ENCODE results near the gene PPM1B.

DNA sequence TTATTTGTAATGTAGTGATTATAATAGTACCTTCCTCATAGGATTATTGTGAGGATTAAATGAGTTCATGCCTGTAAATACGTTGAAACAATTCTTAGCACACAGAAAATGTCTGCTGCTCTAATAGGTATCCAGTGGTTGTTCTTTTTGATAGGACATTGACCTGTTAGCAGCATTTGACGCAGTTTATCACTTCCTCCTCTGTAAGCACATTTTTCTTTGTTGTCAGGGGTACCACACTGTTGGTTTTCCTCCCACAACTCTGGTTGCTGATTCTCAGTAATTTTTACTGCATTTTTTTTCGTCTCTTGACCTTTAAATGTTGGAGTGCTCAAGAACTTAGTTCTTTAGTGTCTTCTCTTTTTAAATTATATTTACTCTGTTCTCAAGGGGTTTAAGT is 15.4 kb downstream of the PPM1B start:
- TF ChIP-seq SP1 (IDR thresholded peaks at IDR 0.05; ENCODE audit: low read depth, low read length) (no peak), CTCF (IDR thresholded peaks at IDR 0.05; ENCODE audit: control extremely low read depth in 1 of 3, insufficient read depth in 1 of 3, low read depth in 1 of 3, low read length in 3 of 3) (no peak), EZH2 (IDR thresholded peaks at IDR 0.05; ENCODE audit: low read depth, low read length, severe bottlenecking) (no peak), ZNF274 (IDR thresholded peaks at IDR 0.05; ENCODE audit: borderline replicate concordance, extremely low read depth, low read length) (no peak), POLR2AphosphoS5 (IDR thresholded peaks at IDR 0.05; ENCODE audit: low read depth, low read length) (no peak), RFX5 (IDR thresholded peaks at IDR 0.05; ENCODE audit: borderline replicate concordance, low read depth, low read length) (no peak), RAD21 (IDR thresholded peaks at IDR 0.05 in 1 of 2, conservative IDR thresholded peaks at IDR 0.05 in 1 of 2; ENCODE audit: low read depth in 2 of 2, low read length in 2 of 2) (no peak), SIN3A (conservative IDR thresholded peaks at IDR 0.05 in 1 of 2, IDR thresholded peaks at IDR 0.05 in 1 of 2; ENCODE audit: low read depth in 1 of 2, low read length in 2 of 2) (no peak)
